SK-N-SH treated with all-trans-retinoic acid at 6 μM for 48 hours (cell line): Measurements from ENCODE around the gene ALG14.

Source experiments
- ARNTL ChIP-seq: fragments of 450-650 bp; formaldehyde crosslinking; IDR thresholded peaks from 2 replicates; pipeline ENCODE4 v1.5.0; 2020; ENCODE audit warnings: low read depth, mild to moderate bottlenecking, moderate library complexity, borderline replicate concordance
- BACH2 ChIP-seq: fragments of 250-450 bp; sonication (Bioruptor Pico); IDR thresholded peaks from 2 replicates; pipeline ENCODE4 v1.9.0; 2021; ENCODE audit warnings: mild to moderate bottlenecking, borderline replicate concordance
- CREB5 ChIP-seq: fragments of 250-450 bp; sonication (Bioruptor Pico); IDR thresholded peaks from 2 replicates; pipeline ENCODE4 v1.5.1; 2020; ENCODE audit warnings: low read depth, mild to moderate bottlenecking, moderate library complexity
- CSRNP3 ChIP-seq: fragments of 250-450 bp; sonication (Bioruptor Pico); IDR thresholded peaks from 2 replicates; pipeline ENCODE4 v1.5.1; 2021; ENCODE audit warnings: mild to moderate bottlenecking, moderate library complexity
- ISL1 ChIP-seq: fragments of 250-450 bp; sonication (Bioruptor Pico); IDR thresholded peaks from 2 replicates; pipeline ENCODE4 v2.1.2; 2022; ENCODE audit warnings: mild to moderate bottlenecking, moderate library complexity
- PATZ1 ChIP-seq: fragments of 250-450 bp; sonication (Bioruptor Pico); IDR thresholded peaks from 2 replicates; pipeline ENCODE4 v1.8.0; 2020; ENCODE audit warnings: mild to moderate bottlenecking, moderate library complexity, borderline replicate concordance
- PPARA ChIP-seq: fragments of 250-450 bp; sonication (Bioruptor Pico); IDR thresholded peaks from 2 replicates; pipeline ENCODE4 v1.5.0; 2020; ENCODE audit warnings: mild to moderate bottlenecking, borderline replicate concordance
- TCF4 ChIP-seq: fragments of 250-450 bp; sonication (Bioruptor Pico); IDR thresholded peaks from 2 replicates; pipeline ENCODE4 v1.8.0; 2021; ENCODE audit warnings: mild to moderate bottlenecking, moderate library complexity, borderline replicate concordance
- ZC3H10 ChIP-seq: fragments of 250-450 bp; sonication (Bioruptor Pico); IDR thresholded peaks from 2 replicates; pipeline ENCODE4 v1.5.1; 2021; ENCODE audit warnings: mild to moderate bottlenecking, moderate library complexity
- ZFP3 ChIP-seq: fragments of 250-450 bp; sonication (Bioruptor Pico); IDR thresholded peaks from 2 replicates; pipeline ENCODE4 v1.5.0; 2020; ENCODE audit warnings: mild to moderate bottlenecking, moderate library complexity
- ZNF565 ChIP-seq: fragments of 450-650 bp; formaldehyde crosslinking; conservative IDR thresholded peaks from 2 replicates; pipeline ENCODE4 v1.5.0; 2020; ENCODE audit warnings: low read depth, mild to moderate bottlenecking, moderate library complexity
- ZNF8 ChIP-seq: fragments of 450-650 bp; formaldehyde crosslinking; IDR thresholded peaks from 2 replicates; pipeline ENCODE4 v1.5.0; 2020; ENCODE audit warnings: mild to moderate bottlenecking, moderate library complexity

GRCh38 chr1:95007687-95008086, 65.1 kb downstream of the ALG14 start:
- TF ChIP-seq PATZ1 (CRISPR knock-in tag) (no peak), ZFP3 (CRISPR knock-in tag) (no peak), ZNF8 (CRISPR knock-in tag) (no peak), ZC3H10 (no peak), ZNF565 (CRISPR knock-in tag) (no peak), TCF4 (CRISPR knock-in tag) (no peak), ISL1 (CRISPR knock-in tag) (no peak), BACH2 (CRISPR knock-in tag) (no peak), PPARA (CRISPR knock-in tag) (no peak), CREB5 (CRISPR knock-in tag) (no peak), ARNTL (no peak), CSRNP3 (CRISPR knock-in tag) (no peak)
